BE2C (cell line): Measurements from ENCODE around the gene PLEKHA6.

Experiments
- DNase-seq: peaks from one replicate; pipeline ENCODE4 v3.0.0-alpha.2; 2020
- H3K27me3 ChIP-seq: fragments of 250-450 bp; sonication (Bioruptor Pico); 2 replicates; pipeline ENCODE4 v1.5.1; 2020; ENCODE audit warnings: mild to moderate bottlenecking
- H3K36me3 ChIP-seq: fragments of 250-450 bp; sonication (Bioruptor Pico); 2 replicates; pipeline ENCODE4 v1.5.1; 2020; ENCODE audit warnings: mild to moderate bottlenecking
- H3K4me1 ChIP-seq: fragments of 250-450 bp; sonication (Bioruptor Pico); 2 replicates; pipeline ENCODE4 v1.5.1; 2020
- H3K4me3 ChIP-seq: 2 replicates; pipeline ENCODE4 v1.5.1; 2011; ENCODE audit warnings: low read depth, low read length
- H3K9me3 ChIP-seq: fragments of 250-450 bp; sonication (Bioruptor Pico); 2 replicates; pipeline ENCODE4 v1.5.1; 2020
- TF ChIP-seq, protein P1 (sequence below): IDR thresholded peaks from 2 replicates; pipeline ENCODE4 v1.5.1; 2012; ENCODE audit warnings: mild to moderate bottlenecking, low read depth, low read length

Gene PLEKHA6

DNA sequence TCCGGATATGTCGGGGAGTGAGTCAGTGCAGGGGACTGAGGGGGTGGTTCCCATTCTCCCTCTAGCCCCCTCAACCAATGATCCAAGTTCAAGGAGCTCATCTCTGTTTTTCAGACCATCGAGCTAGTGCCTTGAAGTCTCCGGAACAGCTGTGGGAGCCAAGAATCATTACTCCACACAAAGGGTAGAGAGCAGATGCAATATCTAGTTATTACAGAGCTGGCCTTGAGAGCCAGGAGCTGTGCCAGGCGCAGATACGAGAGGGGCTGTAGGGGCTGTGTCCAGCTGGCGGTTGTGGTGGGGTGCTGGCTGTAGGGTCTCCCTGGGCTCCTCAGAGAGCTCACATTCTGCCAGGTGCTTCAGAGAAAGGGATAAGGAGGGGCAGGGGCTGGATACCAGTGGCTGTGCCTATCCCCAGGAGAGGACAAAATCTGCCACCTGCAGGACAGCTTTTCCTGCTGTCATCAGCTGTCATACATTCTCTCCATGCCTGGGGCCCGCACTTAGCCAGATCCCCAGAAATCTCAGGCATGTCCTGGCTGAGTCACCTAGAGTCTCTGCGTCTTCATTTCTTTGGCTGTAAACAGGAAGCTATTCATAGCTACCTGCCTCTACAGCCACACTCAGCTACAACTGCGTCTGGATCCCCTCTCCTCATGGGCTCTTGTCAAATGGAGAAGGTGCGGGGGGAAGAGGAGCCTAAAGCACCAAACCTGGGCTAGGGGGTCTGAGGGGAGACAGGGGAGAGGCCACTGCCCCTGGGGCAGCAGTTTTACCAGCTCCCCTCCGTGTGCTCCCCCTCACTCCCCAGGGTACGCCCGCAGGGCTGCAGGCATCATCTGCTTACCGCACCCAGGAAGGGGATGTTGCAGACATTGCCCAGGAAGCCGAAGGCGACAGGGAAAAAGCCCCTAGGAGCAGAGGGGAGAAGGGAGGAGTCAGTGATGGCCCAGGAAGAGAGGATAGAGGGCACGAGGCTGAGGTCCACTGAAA is 161.1 kb downstream of the PLEKHA6 start:
- Histone ChIP-seq H3K36me3 (no peaks in the 10 kb centered on the region), H3K9me3 (no peaks in the 10 kb centered on the region), H3K4me3 (no peak overlapping the region), H3K4me1 (no peaks in the 10 kb centered on the region), H3K27me3 (peaks cover 4% of the 10 kb centered on the region)
- TF ChIP-seq, protein P1, sequence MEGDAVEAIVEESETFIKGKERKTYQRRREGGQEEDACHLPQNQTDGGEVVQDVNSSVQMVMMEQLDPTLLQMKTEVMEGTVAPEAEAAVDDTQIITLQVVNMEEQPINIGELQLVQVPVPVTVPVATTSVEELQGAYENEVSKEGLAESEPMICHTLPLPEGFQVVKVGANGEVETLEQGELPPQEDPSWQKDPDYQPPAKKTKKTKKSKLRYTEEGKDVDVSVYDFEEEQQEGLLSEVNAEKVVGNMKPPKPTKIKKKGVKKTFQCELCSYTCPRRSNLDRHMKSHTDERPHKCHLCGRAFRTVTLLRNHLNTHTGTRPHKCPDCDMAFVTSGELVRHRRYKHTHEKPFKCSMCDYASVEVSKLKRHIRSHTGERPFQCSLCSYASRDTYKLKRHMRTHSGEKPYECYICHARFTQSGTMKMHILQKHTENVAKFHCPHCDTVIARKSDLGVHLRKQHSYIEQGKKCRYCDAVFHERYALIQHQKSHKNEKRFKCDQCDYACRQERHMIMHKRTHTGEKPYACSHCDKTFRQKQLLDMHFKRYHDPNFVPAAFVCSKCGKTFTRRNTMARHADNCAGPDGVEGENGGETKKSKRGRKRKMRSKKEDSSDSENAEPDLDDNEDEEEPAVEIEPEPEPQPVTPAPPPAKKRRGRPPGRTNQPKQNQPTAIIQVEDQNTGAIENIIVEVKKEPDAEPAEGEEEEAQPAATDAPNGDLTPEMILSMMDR, result no peak
- DNase-seq, result no peak

DNA sequence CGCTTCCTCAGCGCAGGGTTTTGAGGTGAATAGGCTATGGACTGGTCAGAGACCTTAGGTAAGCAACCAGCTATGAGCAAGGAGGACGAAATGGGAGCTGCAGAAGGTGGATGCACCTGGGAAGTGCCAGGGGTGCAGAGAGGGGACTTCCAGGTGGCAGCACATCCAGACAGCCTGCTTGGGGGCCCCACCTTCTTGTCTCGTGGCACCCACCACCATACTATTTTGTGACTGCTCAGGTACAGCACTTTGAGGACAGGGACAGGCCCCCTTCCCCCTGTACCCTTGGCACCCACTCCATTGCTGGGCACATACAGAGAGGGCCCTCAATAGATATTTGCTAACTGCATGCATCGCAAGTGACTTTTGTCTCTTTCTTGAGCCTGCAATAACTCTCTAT is 162.7 kb downstream of the PLEKHA6 start:
- no peak overlapping the region for H3K4me3 ChIP-seq
- H3K27me3 ChIP-seq, result peaks cover 6% of the 10 kb centered on the region
- H3K36me3 ChIP-seq, result no peaks in the 10 kb centered on the region
- no peak for DNase-seq
- H3K4me1 ChIP-seq, result no peaks in the 10 kb centered on the region
- TF ChIP-seq, protein P1, result no peak
- no peaks in the 10 kb centered on the region for H3K9me3 ChIP-seq

GRCh38 chr1:204196068-204196795 is 163.5 kb downstream of the PLEKHA6 start, which contains the start of gene KISS1:
Gene KISS1 (minus strand): TSS chr1:204196491. CDS start chr1:204192876, 3,615 bp downstream.
- Histone ChIP-seq H3K4me3 (no peak within 1 kb of the TSS), H3K9me3 (no peaks in the 10 kb centered on the region), H3K27me3 (peaks cover 6% of the 10 kb centered on the region), H3K4me1 (no peaks in the 10 kb centered on the region), H3K36me3 (no peaks in the 10 kb centered on the region)
- DNase-seq, result no peak
- TF ChIP-seq, protein P1, result no peak

- Histone ChIP-seq H3K4me1 (no peaks in the 10 kb centered on the region; the same call in none of the 2 replicates), H3K27me3 (peaks cover 11% of the 10 kb centered on the region), H3K9me3 (no peaks in the 10 kb centered on the region), H3K36me3 (no peaks in the 10 kb centered on the region), H3K4me3 (no peak overlapping the region)
- no peak for DNase-seq
- TF ChIP-seq, protein P1, result no peak
Measured at GRCh38 chr1:204194771-204195170, 165.0 kb downstream of the PLEKHA6 start.

GRCh38 chr1:204194080-204194479 is 165.6 kb downstream of the PLEKHA6 start:
- no peak for DNase-seq
- no peak overlapping the region for H3K4me3 ChIP-seq
- H3K9me3 ChIP-seq, result no peaks in the 10 kb centered on the region
- TF ChIP-seq, protein P1, result no peak
- H3K36me3 ChIP-seq, result no peaks in the 10 kb centered on the region
- peaks cover 18% of the 10 kb centered on the region for H3K27me3 ChIP-seq
- H3K4me1 ChIP-seq, result no peaks in the 10 kb centered on the region; the same call in none of the 2 replicates
